Thyroid gland (tissue), 4 donors: Measurements from ENCODE around the gene MAP2K5. TPM values are rescaled to one million over a fixed set of nuclear protein-coding genes. Genes with fewer than 3 reads are reported as not detected.

ENCODE experiments used
- DNase-seq, 2 donors: peaks; one replicate each; pipeline ENCODE4 v3.0.0-alpha.2; 2019
- H3K27ac ChIP-seq, 3 donors: fragments of 200-600 bp; sonication (generic); 1 replicate in 2 of 3; 2 replicates in 1 of 3; pipeline ENCODE4 v1.5.1; 2016 to 2019; ENCODE audit warnings: mild to moderate bottlenecking in 1 of 3, moderate library complexity in 1 of 3
- H3K27me3 ChIP-seq: fragments of 200-600 bp; sonication (generic); one replicate; pipeline ENCODE4 v1.5.1; 2019
- H3K36me3 ChIP-seq, 2 donors: fragments of 200-600 bp; sonication (generic); one replicate each; pipeline ENCODE4 v1.5.1; 2016 to 2019
- H3K4me1 ChIP-seq, 2 donors: fragments of 200-600 bp; sonication (generic); one replicate each; pipeline ENCODE4 v1.5.1; 2017 to 2019
- H3K4me3 ChIP-seq, 3 donors: fragments of 200-600 bp; sonication (generic); replicated peaks in 1 of 3; 1 replicate in 2 of 3; 2 replicates in 1 of 3; pipeline ENCODE4 v1.5.1; 2016; ENCODE audit warnings: mild to moderate bottlenecking in 1 of 3
- H3K9me3 ChIP-seq: fragments of 200-600 bp; sonication (generic); one replicate; pipeline ENCODE4 v1.5.1; 2017
- CTCF ChIP-seq, 6 experiments: fragments of 200-600 bp in 3 of 6; fragments of 450-650 bp in 3 of 6; sonication (generic) in 3 of 6; IDR thresholded peaks; one replicate each; pipeline ENCODE4 v1.5.1; 2016 to 2019; ENCODE audit warnings: antibody characterized with exemption in 6 of 6, mild to moderate bottlenecking in 2 of 6, inconsistent platforms in 1 of 6, moderate library complexity in 1 of 6
- POLR2A ChIP-seq, 2 donors: fragments of 450-650 bp; IDR thresholded peaks; one replicate each; pipeline ENCODE4 v1.6.1; 2017; ENCODE audit warnings: antibody characterized with exemption in 2 of 2, mild to moderate bottlenecking in 2 of 2, moderate library complexity in 1 of 2
- WGBS, 2 donors: methylation state at CpG; one replicate each; pipeline ENCODE4 v1.1.5; 2017; 5-methylcytosine and 5-hydroxymethylcytosine counted together
- intact Hi-C: fragments of 100-400 bp; cut with DNase I; formaldehyde crosslinking; loops from one replicate; pipeline ENCODE4 v1.15.1; 2023
- total RNA-seq, 4 donors: library from RNA; depleted of rRNA; stranded (reverse); fragments of >200 nt; gene quantifications; one replicate each; pipeline ENCODE4 v1.2.3, GENCODE V29; 2016

The MAP2K5 gene
- total RNA-seq, 4 donors from 2014 or later: 10.2 to 32.1 (median 15.9) TPM

- Histone ChIP-seq H3K27me3 (no peaks in the 10 kb centered on the region), H3K4me3 (no peak overlapping the region), H3K9me3 (no peaks in the 10 kb centered on the region), H3K4me1 (no peaks in the 10 kb centered on the region), H3K36me3 (no peaks in the 10 kb centered on the region), H3K27ac (no peak overlapping the region)
- TF ChIP-seq POLR2A (IDR thresholded peaks at IDR 0.05) (no peak), CTCF (IDR thresholded peaks at IDR 0.05) (no peak)
- no peak for DNase-seq
- intact Hi-C loops: no loop called here
- WGBS, 2 donors: 91 to 97% methylated on average over 4 of the region's 4 CpGs
Measured at GRCh38 chr15:67716171-67716570, 173.7 kb downstream of the MAP2K5 start.

GRCh38 chr15:67717776-67718175 is 175.3 kb downstream of the MAP2K5 start:
- Histone ChIP-seq H3K4me3 (no peak overlapping the region), H3K27ac (no peak overlapping the region), H3K27me3 (no peaks in the 10 kb centered on the region), H3K36me3 (no peaks in the 10 kb centered on the region), H3K4me1 (no peaks in the 10 kb centered on the region), H3K9me3 (no peaks in the 10 kb centered on the region)
- intact Hi-C loops: no loop called here
- DNase-seq: no peak
- WGBS, 2 donors: 100% methylated on average over 1 of the region's 1 CpG
- TF ChIP-seq CTCF (IDR thresholded peaks at IDR 0.05): no peak
- TF ChIP-seq POLR2A (IDR thresholded peaks at IDR 0.05): no peak

- intact Hi-C loops: no loop called here
- no peaks in the 10 kb centered on the region for H3K4me1 ChIP-seq
- H3K27me3 ChIP-seq: no peaks in the 10 kb centered on the region
- DNase-seq: no peak
- no peak overlapping the region for H3K4me3 ChIP-seq
- no peaks in the 10 kb centered on the region for H3K9me3 ChIP-seq
- TF ChIP-seq POLR2A (IDR thresholded peaks at IDR 0.05) (no peak), CTCF (IDR thresholded peaks at IDR 0.05) (no peak)
- no peaks in the 10 kb centered on the region for H3K36me3 ChIP-seq
- H3K27ac ChIP-seq: no peak overlapping the region
- 84 to 86% methylated on average over 1 of the region's 1 CpG for WGBS, 2 donors
Measured at GRCh38 chr15:67719330-67719959, 176.9 kb downstream of the MAP2K5 start.

- Histone ChIP-seq H3K4me3 (no peak overlapping the region), H3K27ac (no peak overlapping the region), H3K4me1 (no peaks in the 10 kb centered on the region), H3K27me3 (no peaks in the 10 kb centered on the region), H3K9me3 (no peaks in the 10 kb centered on the region), H3K36me3 (no peaks in the 10 kb centered on the region)
- intact Hi-C loops: no loop called here
- DNase-seq: no peak
- TF ChIP-seq POLR2A (IDR thresholded peaks at IDR 0.05): no peak
- no peak for TF ChIP-seq CTCF (IDR thresholded peaks at IDR 0.05)
- WGBS, 2 donors: 86 to 89% methylated on average over 8 of the region's 8 CpGs
Measured at GRCh38 chr15:67720556-67721175, 178.2 kb downstream of the MAP2K5 start.

GRCh38 chr15:67722030-67722817 is 179.7 kb downstream of the MAP2K5 start:
- no peak for DNase-seq
- 94% methylated on average over 5 of the region's 5 CpGs for WGBS, 2 donors
- Histone ChIP-seq H3K27ac (no peak overlapping the region), H3K27me3 (no peaks in the 10 kb centered on the region), H3K36me3 (no peaks in the 10 kb centered on the region), H3K9me3 (no peaks in the 10 kb centered on the region), H3K4me3 (no peak overlapping the region), H3K4me1 (no peaks in the 10 kb centered on the region)
- TF ChIP-seq POLR2A (IDR thresholded peaks at IDR 0.05) (no peak), CTCF (IDR thresholded peaks at IDR 0.05) (no peak)
- intact Hi-C loops: no loop called here
